B cell (primary cell): ENCODE data around the gene EFCC1. TPM values are rescaled to one million over a fixed set of nuclear protein-coding genes. Genes with fewer than 3 reads are reported as not detected.
"Not testable (repeated sequence)": the region's sequence is repeated elsewhere in the genome, so short reads cannot be mapped to it uniquely, and the experiment has no call there.

Experiments
- ATAC-seq: fragments of 200-7000 bp; cut with Tn5 transposase; one replicate; pipeline ENCODE4 v1.10.0; 2021; ENCODE audit warnings: low read depth, mild to moderate bottlenecking, moderate number of reproducible peaks, moderate library complexity
- CTCF ChIA-PET: fragments of 350-600 bp; sonication (Branson Sonifier 250); formaldehyde crosslinking; loops from one replicate; lab custom pipeline; 2021; ENCODE audit warnings: antibody characterized with exemption, inconsistent platforms; lab: Charles Lee
- POLR2A ChIA-PET: fragments of 350-600 bp; sonication (Branson Sonifier 250); formaldehyde crosslinking; loops from one replicate; lab custom pipeline; 2021; ENCODE audit warnings: antibody characterized with exemption; lab: Charles Lee
- DNase-seq: peaks from one replicate; pipeline ENCODE4 v3.0.0; 2013
- H2AFZ ChIP-seq: 2 replicates; pipeline ENCODE4 v1.6.1; 2012; ENCODE audit warnings: mild to moderate bottlenecking, low read depth, low read length; ENCODE audit not compliant: insufficient read depth, poor library complexity, severe bottlenecking
- H3K27ac ChIP-seq, 2 donors: 1 replicate in 1 of 2; 2 replicates in 1 of 2; pipeline ENCODE4 v1.5.1; 2012 to 2013; ENCODE audit warnings: low read length in 2 of 2, mild to moderate bottlenecking in 2 of 2, moderate library complexity in 1 of 2
- H3K27me3 ChIP-seq, 4 experiments: fragments of 200-600 bp in 1 of 4; sonication (generic) in 1 of 4; replicated peaks in 1 of 4; 1 replicate in 2 of 4; 2 replicates in 2 of 4; pipeline versions ENCODE4 v1.6.1 to v1.7.0; 2013 to 2016; ENCODE audit warnings: low read length in 3 of 4, mild to moderate bottlenecking in 2 of 4, mixed read lengths in 1 of 4, moderate library complexity in 1 of 4; ENCODE audit not compliant: insufficient read depth in 4 of 4, control insufficient read depth in 3 of 4; ENCODE audit errors: control extremely low read depth in 1 of 4
- H3K36me3 ChIP-seq, 2 experiments: replicated peaks in 1 of 2; 1 replicate in 1 of 2; 2 replicates in 1 of 2; pipeline versions ENCODE4 v1.6.1 to v1.7.1; 2013; ENCODE audit warnings: low read length in 1 of 2; ENCODE audit not compliant: insufficient read depth in 2 of 2, control insufficient read depth in 1 of 2; ENCODE audit errors: control extremely low read depth in 1 of 2, extremely low read depth in 1 of 2
- H3K4me1 ChIP-seq, 2 donors: fragments of 200-600 bp in 1 of 2; sonication (generic) in 1 of 2; 1 replicate in 1 of 2; 2 replicates in 1 of 2; pipeline versions ENCODE4 v1.5.1 to v1.6.1; 2013 to 2017; ENCODE audit warnings: low read length in 2 of 2; ENCODE audit not compliant: control insufficient read depth in 2 of 2, insufficient read depth in 2 of 2
- H3K4me2 ChIP-seq: replicated peaks from 2 replicates; pipeline ENCODE3; 2012; ENCODE audit warnings: mild to moderate bottlenecking, low read depth, low read length; ENCODE audit not compliant: poor library complexity, severe bottlenecking
- H3K4me3 ChIP-seq, 5 experiments: fragments of 200-600 bp in 1 of 5; sonication (generic) in 1 of 5; 1 replicate in 3 of 5; 2 replicates in 2 of 5; pipeline versions ENCODE4 v1.5.1 to v1.7.0; 2011 to 2016; ENCODE audit warnings: low read length in 4 of 5, mild to moderate bottlenecking in 4 of 5, low read depth in 2 of 5, control low read depth in 1 of 5, moderate library complexity in 1 of 5; ENCODE audit not compliant: insufficient read depth in 1 of 5; ENCODE audit errors: control extremely low read depth in 1 of 5, extremely low read depth in 1 of 5
- H3K79me2 ChIP-seq: fragments of 200-600 bp; sonication (generic); one replicate; pipeline ENCODE4 v1.6.0; 2016; ENCODE audit warnings: low read length; ENCODE audit not compliant: control insufficient read depth, insufficient read depth
- H3K9ac ChIP-seq: fragments of 200-600 bp; sonication (generic); 2 replicates; pipeline ENCODE4 v1.6.1; 2017; ENCODE audit warnings: mild to moderate bottlenecking, low read length, moderate library complexity
- H3K9me3 ChIP-seq, 3 donors: one replicate each; pipeline versions ENCODE4 v1.6.1 to v1.7.1; 2013; ENCODE audit warnings: low read length in 2 of 3; ENCODE audit not compliant: control insufficient read depth in 2 of 3, insufficient read depth in 1 of 3; ENCODE audit errors: control extremely low read depth in 1 of 3
- H4K20me1 ChIP-seq: 2 replicates; pipeline ENCODE4 v1.6.0; 2012; ENCODE audit warnings: mild to moderate bottlenecking, low read length; ENCODE audit not compliant: insufficient read depth, control insufficient read depth, poor library complexity, severe bottlenecking
- H3K27ac Mint-ChIP-seq: one replicate; pipeline ENCODE4 v1.8.0; 2021; ENCODE audit warnings: mixed read lengths
- H3K27me3 Mint-ChIP-seq: one replicate; pipeline ENCODE4 v1.8.0; 2021; ENCODE audit warnings: mixed read lengths
- H3K4me1 Mint-ChIP-seq: one replicate; pipeline ENCODE4 v1.8.0; 2021; ENCODE audit warnings: mixed read lengths
- H3K4me3 Mint-ChIP-seq: one replicate; pipeline ENCODE4 v1.8.0; 2021; ENCODE audit warnings: mixed read lengths
- H3K9me3 Mint-ChIP-seq: one replicate; pipeline ENCODE4 v1.8.0; 2022; ENCODE audit warnings: mixed read lengths; ENCODE audit not compliant: insufficient read depth
- EZH2 ChIP-seq: IDR thresholded peaks from 2 replicates; pipeline ENCODE4 v1.6.1; 2012; ENCODE audit warnings: borderline replicate concordance, low read depth, mild to moderate bottlenecking, moderate library complexity, low read length; ENCODE audit not compliant: insufficient read depth, poor library complexity, severe bottlenecking
- WGBS: methylation state at CpG from one replicate; pipeline ENCODE4 v1.1.5; 2013; ENCODE audit warnings: missing lambda C conversion rate; ENCODE audit not compliant: insufficient coverage; 5-methylcytosine and 5-hydroxymethylcytosine counted together
- intact Hi-C: fragments of 100-400 bp; cut with micrococcal nuclease; formaldehyde crosslinking; loops from one replicate; pipeline ENCODE4 v1.10.0; 2022
- polyA plus RNA-seq: library from polyadenylated mRNA; depleted of rRNA; stranded (reverse); fragments of >200 nt; gene quantifications from 2 replicates; pipeline ENCODE4 v1.2.3, GENCODE V29; 2012
- total RNA-seq, 2 donors: library from RNA; stranded (reverse); fragments of 120-200 nt in 1 of 2; gene quantifications; 1 replicate in 1 of 2; 2 replicates in 1 of 2; pipeline versions ENCODE4 v1.2.3 to v1.2.4, GENCODE V29; 2013 to 2022
- TF ChIP-seq, protein P1 (sequence below): fragments of 200-600 bp; IDR thresholded peaks from one replicate; pipeline ENCODE4 v1.8.0; 2022; ENCODE audit warnings: antibody characterized with exemption, mild to moderate bottlenecking

Gene EFCC1
- total and polyA plus RNA-seq, 2 donors (not counting 1 experiment from before 2014, with no cell fraction given), result 0.06 TPM; not detected in 1

DNA sequence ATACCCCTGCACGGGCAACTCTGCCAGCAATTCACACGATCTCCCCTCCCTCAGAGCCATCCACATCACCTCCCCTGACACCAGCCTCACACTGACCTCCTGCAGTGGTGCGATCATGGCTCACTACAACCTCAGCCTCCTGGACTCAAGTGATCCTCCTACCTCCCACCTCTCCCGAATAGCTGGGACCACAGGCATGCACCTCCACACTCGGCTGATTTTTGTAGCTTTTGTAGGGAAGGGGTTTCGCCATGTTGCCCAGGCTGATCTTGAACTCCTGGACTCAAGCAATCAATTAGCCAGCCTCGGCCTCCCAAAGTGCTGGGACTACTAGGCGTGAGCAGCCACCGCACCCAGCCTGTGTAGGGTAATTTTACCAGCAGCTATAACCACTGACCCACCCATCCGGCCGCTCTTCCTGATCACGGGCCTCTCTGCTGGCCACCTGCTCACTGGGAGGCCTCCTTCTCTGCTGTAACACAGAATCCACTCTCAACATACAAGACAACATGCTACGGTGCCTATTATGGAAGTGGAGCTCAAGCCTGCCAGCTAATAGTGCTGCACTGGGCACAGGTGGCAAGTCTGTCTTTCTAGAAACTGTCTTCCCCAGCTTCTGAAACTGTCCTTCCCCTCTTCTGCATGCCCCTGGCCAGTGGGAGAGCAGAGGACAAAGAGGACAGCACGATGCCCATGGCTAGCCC lies 64.1 kb downstream of the EFCC1 start:
- CTCF ChIA-PET, result interaction anchor here (1.2 kb wide), 1 partner anchor 96 kb away, joined by 3 read pairs; no protein-coding TSS in a partner anchor

DNA sequence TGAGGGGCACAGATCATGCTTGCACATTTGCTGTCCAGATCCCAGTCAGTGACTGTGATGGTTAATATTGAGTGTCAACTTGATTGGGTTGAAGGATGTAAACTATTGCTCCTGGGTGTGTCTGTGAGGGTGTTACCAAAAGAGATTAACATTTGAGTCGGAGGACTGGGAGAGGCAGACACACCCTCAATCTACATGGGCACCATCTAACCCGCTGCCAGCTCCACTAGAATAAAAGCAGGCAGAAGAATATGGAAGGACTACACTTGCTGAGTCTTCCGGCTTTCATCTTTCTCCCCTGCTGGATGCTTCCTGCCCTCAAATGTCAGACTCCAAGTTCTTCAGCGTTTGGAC lies 64.6 kb downstream of the EFCC1 start:
- H3K27me3 Mint-ChIP-seq, result peaks cover 37% of the 10 kb centered on the region
- Histone ChIP-seq H2AFZ (no peak overlapping the region), H3K27me3 (peaks cover 0 to 33% (median 6%) of the 10 kb centered on the region in 4 experiments), H3K4me1 (peaks cover 4 to 12% of the 10 kb centered on the region in 2 donors), H3K4me3 (no peak overlapping the region), H3K27ac (no peak overlapping the region), H3K36me3 (no peaks in the 10 kb centered on the region), H3K4me2 (no peak overlapping the region), H3K9me3 (peaks cover 0 to 8% (median 0%) of the 10 kb centered on the region in 3 donors), H3K9ac (no peak overlapping the region), H4K20me1 (no peaks in the 10 kb centered on the region), H3K79me2 (no peaks in the 10 kb centered on the region)
- H3K9me3 Mint-ChIP-seq, result no peaks in the 10 kb centered on the region
- H3K27ac Mint-ChIP-seq, result no peak overlapping the region
- WGBS, result 94% methylated on average over 3 of the region's 4 CpGs
- ATAC-seq, result no peak
- no peak overlapping the region for H3K4me3 Mint-ChIP-seq
- peaks cover 11% of the 10 kb centered on the region for H3K4me1 Mint-ChIP-seq
- intact Hi-C loops, result no loop called here
- TF ChIP-seq, protein P1, sequence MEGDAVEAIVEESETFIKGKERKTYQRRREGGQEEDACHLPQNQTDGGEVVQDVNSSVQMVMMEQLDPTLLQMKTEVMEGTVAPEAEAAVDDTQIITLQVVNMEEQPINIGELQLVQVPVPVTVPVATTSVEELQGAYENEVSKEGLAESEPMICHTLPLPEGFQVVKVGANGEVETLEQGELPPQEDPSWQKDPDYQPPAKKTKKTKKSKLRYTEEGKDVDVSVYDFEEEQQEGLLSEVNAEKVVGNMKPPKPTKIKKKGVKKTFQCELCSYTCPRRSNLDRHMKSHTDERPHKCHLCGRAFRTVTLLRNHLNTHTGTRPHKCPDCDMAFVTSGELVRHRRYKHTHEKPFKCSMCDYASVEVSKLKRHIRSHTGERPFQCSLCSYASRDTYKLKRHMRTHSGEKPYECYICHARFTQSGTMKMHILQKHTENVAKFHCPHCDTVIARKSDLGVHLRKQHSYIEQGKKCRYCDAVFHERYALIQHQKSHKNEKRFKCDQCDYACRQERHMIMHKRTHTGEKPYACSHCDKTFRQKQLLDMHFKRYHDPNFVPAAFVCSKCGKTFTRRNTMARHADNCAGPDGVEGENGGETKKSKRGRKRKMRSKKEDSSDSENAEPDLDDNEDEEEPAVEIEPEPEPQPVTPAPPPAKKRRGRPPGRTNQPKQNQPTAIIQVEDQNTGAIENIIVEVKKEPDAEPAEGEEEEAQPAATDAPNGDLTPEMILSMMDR, result no peak
- TF ChIP-seq EZH2, result no peak
- ChIA-PET CTCF (interaction anchor here (1.2 to 4.8 kb wide), 2 partner anchors 13 to 97 kb away, joined by 3 to 35 read pairs; no protein-coding TSS in a partner anchor), POLR2A (no interaction called here)
- DNase-seq, result no peak

More for the DNA sequence above, 64.1 kb downstream of the EFCC1 start:
- ATAC-seq (no peak), DNase-seq (no peak)
- Histone ChIP-seq H4K20me1 (no peaks in the 10 kb centered on the region), H3K27me3 (peaks cover 0 to 34% (median 7%) of the 10 kb centered on the region in 4 experiments), H3K4me3 (no peak overlapping the region), H3K4me1 (peaks cover 3 to 8% of the 10 kb centered on the region in 2 donors), H3K36me3 (no peaks in the 10 kb centered on the region), H3K9ac (no peak overlapping the region), H3K9me3 (peaks cover 0 to 8% (median 0%) of the 10 kb centered on the region in 3 donors), H3K27ac (no peak overlapping the region), H3K79me2 (no peaks in the 10 kb centered on the region), H2AFZ (no peak overlapping the region), H3K4me2 (no peak overlapping the region)
- Mint-ChIP-seq H3K4me1 (peaks cover 8% of the 10 kb centered on the region), H3K9me3 (no peaks in the 10 kb centered on the region), H3K27ac (peak overlapping the region; percentile 37), H3K27me3 (peaks cover 34% of the 10 kb centered on the region), H3K4me3 (no peak overlapping the region)
- WGBS, result 83% methylated on average over 11 of the region's 14 CpGs
- POLR2A ChIA-PET, result no interaction called here
- TF ChIP-seq, protein P1, result no peak
- no peak for TF ChIP-seq EZH2
- intact Hi-C loops, result no loop called here

DNA sequence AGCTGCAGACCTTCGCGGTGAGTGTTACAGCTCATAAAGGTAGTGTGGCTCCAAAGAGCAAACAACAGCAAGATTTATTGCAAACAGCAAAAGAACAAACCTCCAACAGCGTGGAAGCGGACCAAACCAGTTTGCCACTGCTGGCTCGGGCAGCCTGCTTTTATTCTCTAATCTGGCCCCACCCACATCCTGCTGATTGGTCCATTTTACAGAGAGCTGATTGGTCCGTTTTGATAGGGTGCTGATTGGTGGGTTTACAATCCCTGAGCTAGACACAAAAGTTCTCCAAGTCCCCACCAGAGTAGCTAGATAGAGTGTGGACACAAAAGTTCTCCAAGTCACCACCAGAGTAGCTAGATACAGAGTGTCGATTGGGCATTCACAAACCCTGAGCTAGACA lies 66.6 kb downstream of the EFCC1 start:
- H3K4me1 ChIP-seq, result peaks cover 4 to 12% of the 10 kb centered on the region in 2 donors
- H4K20me1 ChIP-seq, DNase-seq, intact Hi-C loops, H3K9ac ChIP-seq, H3K79me2 ChIP-seq, H3K4me3 ChIP-seq, H2AFZ ChIP-seq, ATAC-seq, H3K9me3 Mint-ChIP-seq, H3K4me2 ChIP-seq, H3K36me3 ChIP-seq, H3K27ac Mint-ChIP-seq, H3K27ac ChIP-seq: not testable (repeated sequence)
- POLR2A ChIA-PET, result interaction anchor here (0.6 kb wide), 1 partner anchor 79 kb away, joined by 3 read pairs; no protein-coding TSS in a partner anchor
- peaks cover 0 to 32% (median 6%) of the 10 kb centered on the region in 4 experiments for H3K27me3 ChIP-seq
- WGBS, result no CpG with 5 or more reads among the region's 7 CpGs
- Mint-ChIP-seq H3K27me3 (peaks cover 37% of the 10 kb centered on the region), H3K4me1 (peaks cover 11% of the 10 kb centered on the region), H3K4me3 (peak overlapping the region; percentile 71)
- H3K9me3 ChIP-seq, result peaks cover 0 to 14% (median 0%) of the 10 kb centered on the region in 3 donors
- CTCF ChIA-PET, result interaction anchor here (2.0 to 4.8 kb wide), 2 partner anchors 15 to 98 kb away, joined by 8 to 35 read pairs; no protein-coding TSS in a partner anchor
